HAP-1 (cell line): Measurements from ENCODE around the gene FER1L5.

Experiments
- DNase-seq, 2 experiments: peaks; one replicate each; pipeline ENCODE4 v3.0.0-alpha.2; 2016 to 2020; ENCODE audit warnings: low spot score in 2 of 2
- H3K27me3 ChIP-seq: fragments of 250-450 bp; sonication (Bioruptor Pico); 2 replicates; pipeline ENCODE4 v1.5.1; 2020; ENCODE audit warnings: low read depth, mild to moderate bottlenecking, moderate library complexity
- H3K36me3 ChIP-seq: fragments of 250-450 bp; sonication (Bioruptor Pico); replicated peaks from 2 replicates; pipeline ENCODE4 v1.5.1; 2020; ENCODE audit warnings: mild to moderate bottlenecking
- H3K4me1 ChIP-seq: fragments of 250-450 bp; sonication (Bioruptor Pico); 2 replicates; pipeline ENCODE4 v1.5.1; 2020; ENCODE audit warnings: mild to moderate bottlenecking
- H3K4me3 ChIP-seq: fragments of 250-450 bp; sonication (Bioruptor Pico); 2 replicates; pipeline ENCODE4 v1.5.1; 2020; ENCODE audit warnings: mild to moderate bottlenecking, moderate library complexity
- H3K9me3 ChIP-seq: fragments of 250-450 bp; sonication (Bioruptor Pico); 2 replicates; pipeline ENCODE4 v1.5.1; 2020; ENCODE audit warnings: mild to moderate bottlenecking, moderate library complexity
- in situ Hi-C: fragments of 300-500 bp; cut with MboI; formaldehyde crosslinking; loops from 3 replicates; pipeline ENCODE4 v1.14.3; 2020; ENCODE audit warnings: low sequenced_read_pairs, inconsistent platforms, mixed read lengths

The FER1L5 gene

DNA sequence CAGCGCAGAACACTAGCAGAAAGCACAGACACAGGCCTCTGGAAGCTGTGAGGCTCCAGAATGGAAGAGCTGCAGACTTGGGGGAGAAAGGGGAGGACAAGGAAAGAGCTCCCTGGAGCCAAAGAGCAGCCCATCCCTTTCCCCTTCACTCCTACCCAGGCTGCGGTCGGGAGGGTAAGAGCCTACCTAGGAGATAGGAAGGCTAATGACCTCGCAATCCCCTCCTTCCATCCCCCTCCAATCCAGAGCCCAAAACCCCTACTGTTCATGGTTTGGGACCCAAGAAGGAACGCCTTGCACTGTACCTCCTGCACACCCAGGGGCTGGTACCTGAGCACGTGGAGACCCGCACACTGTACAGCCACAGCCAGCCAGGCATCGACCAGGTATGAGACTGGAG lies 57.5 kb downstream of the FER1L5 start:
- no peaks in the 10 kb centered on the region for H3K4me1 ChIP-seq
- DNase-seq: no peak
- H3K36me3 ChIP-seq: peaks cover 4% of the 10 kb centered on the region
- H3K27me3 ChIP-seq: no peaks in the 10 kb centered on the region
- no peaks in the 10 kb centered on the region for H3K9me3 ChIP-seq
- no peak overlapping the region for H3K4me3 ChIP-seq
- in situ Hi-C loops: no loop called here

DNA sequence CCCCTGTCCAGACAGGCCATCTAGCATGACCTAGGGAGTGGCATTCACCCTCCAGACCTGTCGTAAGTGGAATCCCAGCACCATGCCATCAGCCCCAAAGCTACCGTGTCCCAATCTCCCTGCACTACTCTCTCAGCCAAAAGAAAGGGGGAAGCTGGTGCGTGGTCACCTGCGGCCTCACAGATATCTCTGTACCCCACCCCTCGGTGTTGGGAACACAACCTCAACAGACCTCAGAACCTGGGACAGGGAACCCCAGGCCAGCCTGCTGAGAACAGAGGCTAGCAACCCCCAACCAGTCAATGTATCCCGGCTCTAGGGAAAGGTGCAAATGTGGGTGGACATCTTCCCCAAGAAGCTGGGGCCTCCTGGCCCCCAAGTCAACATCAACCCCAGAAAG lies 59.1 kb downstream of the FER1L5 start:
- Histone ChIP-seq H3K9me3 (no peaks in the 10 kb centered on the region), H3K4me1 (no peaks in the 10 kb centered on the region), H3K27me3 (no peaks in the 10 kb centered on the region), H3K4me3 (no peak overlapping the region), H3K36me3 (peaks cover 15% of the 10 kb centered on the region)
- no peak for DNase-seq
- in situ Hi-C loops: no loop called here

DNA sequence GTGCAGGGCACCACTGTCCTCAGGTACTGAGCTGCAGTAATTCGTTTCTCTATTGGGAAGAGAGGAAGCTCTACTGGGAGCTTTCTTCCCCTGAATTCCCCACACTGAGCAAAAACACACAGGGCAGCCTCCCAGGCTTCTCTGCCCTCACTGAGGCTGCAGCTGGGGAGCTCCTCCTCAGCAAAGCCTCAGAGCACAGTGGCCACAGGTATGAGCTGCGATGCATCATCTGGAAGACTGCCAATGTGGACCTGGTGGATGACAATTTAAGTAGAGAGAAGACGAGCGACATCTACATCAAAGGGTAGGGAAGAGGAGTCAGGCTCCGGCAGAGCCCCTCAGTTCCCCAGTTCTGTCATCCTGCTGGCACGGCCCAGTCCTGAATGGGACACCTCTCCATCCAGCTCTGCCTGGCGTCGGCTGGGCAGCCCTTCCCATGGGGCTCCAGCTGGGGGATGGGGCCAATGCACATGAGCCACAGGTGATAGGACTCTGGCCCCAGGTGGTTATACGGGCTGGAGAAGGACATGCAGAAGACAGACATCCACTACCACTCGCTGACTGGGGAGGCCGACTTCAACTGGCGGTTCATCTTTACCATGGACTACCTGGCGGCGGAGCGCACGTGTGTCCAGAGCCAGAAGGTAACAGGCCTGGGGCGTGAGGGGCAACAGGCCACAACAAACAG lies 59.7 kb downstream of the FER1L5 start:
- no peak overlapping the region for H3K4me3 ChIP-seq
- in situ Hi-C loops: no loop called here
- H3K36me3 ChIP-seq: peaks cover 21% of the 10 kb centered on the region
- no peaks in the 10 kb centered on the region for H3K27me3 ChIP-seq
- no peaks in the 10 kb centered on the region for H3K4me1 ChIP-seq
- no peak for DNase-seq
- no peaks in the 10 kb centered on the region for H3K9me3 ChIP-seq

DNA sequence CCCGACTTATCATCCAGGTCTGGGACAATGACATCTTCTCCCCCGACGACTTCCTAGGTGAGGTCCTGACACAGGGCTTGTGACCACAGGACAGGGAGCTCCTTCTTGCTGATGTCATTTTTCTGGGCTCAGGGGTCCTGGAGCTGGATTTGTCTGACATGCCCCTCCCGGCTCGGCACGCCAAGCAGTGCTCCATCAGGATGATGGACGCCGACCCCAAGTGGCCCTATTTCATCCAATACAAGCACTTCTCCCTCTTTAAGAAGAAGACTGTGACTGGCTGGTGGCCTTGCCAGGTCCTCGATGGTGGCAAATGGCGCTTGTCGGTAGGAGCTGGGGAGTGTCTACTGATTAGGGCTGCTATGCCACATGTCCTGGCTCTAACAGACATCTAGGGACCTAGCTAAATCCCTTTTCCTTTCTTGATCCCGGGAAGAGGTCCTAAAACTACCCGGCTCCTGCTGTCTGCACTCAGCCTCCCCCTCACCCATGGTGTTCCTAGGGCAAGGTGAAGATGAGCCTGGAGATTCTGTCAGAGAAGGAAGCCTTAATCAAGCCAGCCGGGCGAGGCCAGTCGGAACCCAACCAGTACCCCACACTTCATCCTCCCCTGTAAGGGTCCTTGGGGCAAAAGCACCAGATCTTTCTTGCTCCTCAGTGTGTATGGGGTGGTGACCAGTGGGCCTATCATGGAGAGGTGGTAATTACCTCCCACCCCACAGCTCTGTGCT lies 60.6 kb downstream of the FER1L5 start:
- Histone ChIP-seq H3K4me1 (no peaks in the 10 kb centered on the region), H3K9me3 (no peaks in the 10 kb centered on the region), H3K27me3 (no peaks in the 10 kb centered on the region), H3K36me3 (peaks cover 27% of the 10 kb centered on the region), H3K4me3 (no peak overlapping the region)
- DNase-seq: no peak
- in situ Hi-C loops: no loop called here

DNA sequence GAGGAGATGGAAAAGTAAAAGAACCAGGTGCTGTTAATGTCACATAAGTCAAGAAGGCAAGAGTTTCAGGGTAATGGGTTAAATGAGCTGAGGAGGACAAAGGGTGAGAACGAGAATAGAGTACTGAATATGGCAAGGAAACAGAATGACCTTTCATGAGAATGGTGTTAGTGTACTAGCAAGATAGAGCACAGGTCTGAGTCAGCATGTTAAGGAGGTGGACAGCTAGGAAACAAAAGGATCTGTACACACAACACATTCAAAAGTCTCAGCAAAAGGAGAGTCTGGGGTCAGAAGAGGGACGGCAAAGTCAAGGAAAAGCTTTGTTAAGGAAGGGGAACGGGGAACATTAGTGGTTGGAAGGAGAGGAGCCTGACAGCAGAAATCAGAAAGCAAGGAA lies 68.4 kb downstream of the FER1L5 start:
- Histone ChIP-seq H3K4me1 (peaks cover 8% of the 10 kb centered on the region), H3K4me3 (no peak overlapping the region), H3K27me3 (no peaks in the 10 kb centered on the region), H3K36me3 (peaks cover 54% of the 10 kb centered on the region), H3K9me3 (no peaks in the 10 kb centered on the region)
- in situ Hi-C loops: no loop called here
- DNase-seq: no peak

DNA sequence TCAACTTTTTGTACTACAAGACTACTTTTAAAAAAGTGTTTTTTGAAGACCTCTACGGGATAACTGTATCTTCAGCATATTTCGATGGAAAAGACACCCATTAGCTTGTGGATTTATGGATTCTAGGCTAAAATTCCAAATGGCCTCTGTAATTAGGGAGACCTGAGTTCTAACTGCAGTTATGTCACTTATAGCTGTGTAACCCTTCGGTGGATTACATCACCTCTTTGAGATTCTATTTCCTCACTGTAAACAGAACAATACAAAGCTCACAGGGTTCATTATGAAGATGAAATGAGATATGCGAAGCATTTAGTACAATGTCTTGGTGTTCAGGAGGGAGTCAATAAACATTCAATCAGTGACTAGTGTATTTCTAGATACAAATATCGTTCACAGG lies 73.1 kb downstream of the FER1L5 start:
- Histone ChIP-seq H3K9me3 (no peaks in the 10 kb centered on the region), H3K27me3 (no peaks in the 10 kb centered on the region), H3K36me3 (peaks cover 29% of the 10 kb centered on the region), H3K4me1 (peaks cover 19% of the 10 kb centered on the region), H3K4me3 (no peak overlapping the region)
- peak in 1 of 2 experiments; percentile 36 for DNase-seq
- in situ Hi-C loops: no loop called here

DNA sequence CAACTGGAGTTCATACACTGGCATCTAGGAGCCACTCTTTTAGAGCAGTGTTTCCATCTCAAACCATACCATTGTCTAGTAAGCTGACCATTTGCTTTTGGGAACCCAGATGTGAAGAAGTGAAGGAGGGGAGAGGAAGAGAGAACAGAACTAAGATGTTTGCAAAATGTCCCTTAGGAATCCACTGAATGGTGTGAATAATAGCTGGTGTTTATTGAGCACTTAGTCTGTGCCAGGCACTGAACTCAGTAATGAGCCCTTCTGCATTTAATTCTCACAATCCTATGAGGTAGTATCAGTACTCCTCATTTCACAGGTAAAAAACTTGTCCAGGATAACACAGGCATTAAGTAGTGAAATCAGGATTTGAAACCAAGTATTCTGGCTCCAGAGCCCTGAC lies 73.8 kb downstream of the FER1L5 start:
- Histone ChIP-seq H3K4me3 (no peak overlapping the region), H3K27me3 (no peaks in the 10 kb centered on the region), H3K4me1 (peaks cover 19% of the 10 kb centered on the region), H3K36me3 (peaks cover 22% of the 10 kb centered on the region), H3K9me3 (no peaks in the 10 kb centered on the region)
- DNase-seq: no peak
- in situ Hi-C loops: no loop called here

DNA sequence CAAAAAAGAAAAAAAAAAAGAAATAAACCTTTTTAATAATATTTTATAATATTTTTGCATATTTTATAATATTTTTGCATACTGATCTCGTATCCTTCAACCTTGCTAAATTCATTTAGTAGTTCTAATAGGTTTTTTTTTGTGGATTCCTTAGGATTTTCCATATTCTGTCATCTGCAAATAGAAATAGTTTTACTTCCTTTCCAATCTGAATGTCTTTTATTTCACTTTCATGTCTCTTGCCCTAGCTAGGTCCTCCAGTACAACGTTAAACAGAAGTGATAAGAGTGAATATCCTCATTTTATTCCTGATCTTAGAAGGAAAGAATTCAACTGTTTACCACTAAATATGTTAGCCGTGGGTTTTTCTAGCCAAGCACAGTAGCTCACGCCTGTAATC lies 83.6 kb downstream of the FER1L5 start:
- in situ Hi-C loops: no loop called here
- no peaks in the 10 kb centered on the region for H3K9me3 ChIP-seq
- no peak for DNase-seq
- no peak overlapping the region for H3K4me3 ChIP-seq
- peaks cover 49% of the 10 kb centered on the region for H3K36me3 ChIP-seq
- H3K27me3 ChIP-seq: no peaks in the 10 kb centered on the region
- H3K4me1 ChIP-seq: no peaks in the 10 kb centered on the region

DNA sequence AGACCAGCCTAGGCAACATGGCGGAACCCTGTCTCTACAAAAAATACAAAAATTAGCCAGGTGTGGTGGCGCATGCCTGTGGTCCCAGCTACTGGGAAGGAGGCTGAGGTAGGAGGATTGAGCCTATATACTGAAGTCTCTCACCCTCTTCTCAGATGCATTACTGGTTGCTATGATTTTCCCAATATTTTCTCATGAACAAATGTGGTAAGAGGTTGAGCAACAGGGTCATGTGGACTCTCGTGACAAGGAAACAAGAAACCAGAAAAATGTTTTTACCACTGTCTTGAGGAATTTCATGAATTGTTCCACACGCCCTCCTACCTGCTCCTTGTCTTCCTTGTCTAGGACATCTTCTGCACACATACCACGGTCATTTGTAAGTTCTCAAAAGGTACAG lies 84.9 kb downstream of the FER1L5 start:
- no peaks in the 10 kb centered on the region for H3K27me3 ChIP-seq
- H3K4me3 ChIP-seq: no peak overlapping the region
- H3K9me3 ChIP-seq: no peaks in the 10 kb centered on the region
- in situ Hi-C loops: no loop called here
- DNase-seq: no peak
- peaks cover 59% of the 10 kb centered on the region for H3K36me3 ChIP-seq
- H3K4me1 ChIP-seq: no peaks in the 10 kb centered on the region

DNA sequence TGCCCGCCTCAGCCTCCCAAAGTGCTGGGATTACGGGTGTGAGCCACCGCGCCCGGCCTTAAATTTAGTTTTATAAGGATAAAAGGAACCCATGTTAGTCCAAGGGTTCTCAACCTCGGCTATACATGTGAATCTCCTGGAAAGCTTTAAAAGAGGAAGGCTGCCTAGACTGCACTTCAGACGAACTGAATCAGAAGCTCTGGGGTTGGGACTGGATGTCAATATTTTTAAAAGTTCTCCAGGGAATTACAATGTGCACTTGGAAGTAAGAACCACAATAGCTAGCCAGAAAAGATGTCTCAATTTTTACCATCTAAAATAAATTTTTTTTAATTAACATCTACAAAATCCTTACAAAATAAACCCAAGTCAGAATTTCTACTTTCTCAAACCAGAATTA lies 87.2 kb downstream of the FER1L5 start:
- Histone ChIP-seq H3K9me3 (no peaks in the 10 kb centered on the region), H3K36me3 (peaks cover 75% of the 10 kb centered on the region), H3K4me3 (no peak overlapping the region), H3K27me3 (no peaks in the 10 kb centered on the region), H3K4me1 (peaks cover under 1% of the 10 kb centered on the region; the same call in 1 of the 2 replicates)
- in situ Hi-C loops: no loop called here
- no peak for DNase-seq

DNA sequence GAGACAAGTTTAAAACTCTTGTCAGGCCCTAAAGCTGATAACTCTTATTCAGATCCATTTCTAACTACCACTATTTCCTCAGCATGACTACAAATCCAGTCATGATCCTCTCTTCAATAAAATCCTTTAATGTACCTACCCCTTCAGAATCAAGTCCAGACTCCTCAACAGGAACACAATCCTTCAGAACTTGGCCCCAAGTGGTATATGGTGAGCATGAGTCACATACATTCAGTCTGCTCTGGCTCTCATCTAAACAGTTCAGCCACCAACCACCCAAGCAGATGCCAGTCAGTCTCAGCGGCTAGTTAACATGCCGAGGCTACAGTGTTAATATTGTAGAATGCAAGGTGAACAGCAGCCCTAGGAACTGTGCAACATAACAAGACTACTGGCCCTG lies 87.6 kb downstream of the FER1L5 start:
- in situ Hi-C loops: no loop called here
- Histone ChIP-seq H3K36me3 (peaks cover 78% of the 10 kb centered on the region), H3K4me1 (peaks cover 5% of the 10 kb centered on the region), H3K4me3 (no peak overlapping the region), H3K9me3 (no peaks in the 10 kb centered on the region), H3K27me3 (no peaks in the 10 kb centered on the region)
- no peak for DNase-seq

DNA sequence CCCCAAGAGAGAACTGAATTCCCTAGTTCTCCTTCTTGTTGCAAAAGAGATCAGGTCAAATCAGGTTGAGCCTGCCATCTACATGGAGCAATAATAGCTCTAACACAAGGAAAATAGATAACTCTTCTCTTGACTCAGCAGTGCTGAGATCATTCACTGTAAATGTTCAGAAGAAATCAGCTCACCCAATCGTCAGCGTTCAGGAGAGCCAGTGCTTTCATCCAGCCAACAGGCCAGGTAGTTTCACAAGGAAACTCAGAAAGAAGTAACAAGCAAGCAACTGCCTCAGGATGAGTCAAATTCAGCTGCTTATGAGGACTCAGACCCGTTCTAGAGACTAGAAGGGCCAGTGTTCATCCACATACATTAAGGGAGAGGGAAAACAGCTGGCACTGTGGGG lies 91.4 kb downstream of the FER1L5 start:
- Histone ChIP-seq H3K36me3 (peaks cover 80% of the 10 kb centered on the region), H3K9me3 (no peaks in the 10 kb centered on the region), H3K4me3 (no peak overlapping the region), H3K4me1 (peaks cover 8% of the 10 kb centered on the region), H3K27me3 (no peaks in the 10 kb centered on the region)
- in situ Hi-C loops: no loop called here
- DNase-seq: no peak

DNA sequence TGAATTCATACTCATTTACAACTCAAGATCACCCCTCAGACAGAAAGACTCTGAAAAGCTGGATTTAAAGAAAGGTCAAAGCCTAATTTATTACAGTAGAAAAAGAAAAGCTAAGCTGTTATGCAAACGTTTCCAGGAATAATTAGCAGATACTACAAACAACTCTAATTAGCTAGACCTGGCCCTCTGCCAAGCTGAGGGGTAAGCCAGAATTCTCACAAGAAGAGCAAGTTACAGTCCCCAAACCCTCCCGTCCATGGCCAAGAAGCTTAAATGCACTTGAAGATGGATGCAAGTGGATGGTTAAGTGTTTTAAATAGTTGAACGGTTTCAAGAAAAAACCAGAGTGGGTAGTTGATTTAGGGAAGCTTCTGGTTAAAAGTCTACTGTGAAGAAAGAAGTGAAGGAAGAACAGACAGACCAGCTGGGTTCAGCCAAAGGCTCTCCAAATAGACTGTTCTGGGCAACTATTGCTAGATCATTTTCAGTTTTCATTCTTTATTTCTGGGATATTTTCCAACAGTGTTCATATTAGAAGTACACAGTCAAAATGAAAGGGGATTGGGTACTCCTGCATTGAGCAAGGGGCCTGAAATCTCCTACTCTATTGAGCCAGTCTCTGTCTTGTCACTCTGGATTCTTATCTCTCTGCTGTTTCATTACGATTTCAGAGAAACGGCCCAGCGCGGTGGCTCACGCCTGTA lies 92.5 kb downstream of the FER1L5 start:
- in situ Hi-C loops: no loop called here
- Histone ChIP-seq H3K4me3 (no peak overlapping the region), H3K4me1 (peaks cover 11% of the 10 kb centered on the region), H3K9me3 (no peaks in the 10 kb centered on the region), H3K36me3 (peaks cover 70% of the 10 kb centered on the region), H3K27me3 (no peaks in the 10 kb centered on the region)
- DNase-seq: peak in 1 of 2 experiments; percentile 44

DNA sequence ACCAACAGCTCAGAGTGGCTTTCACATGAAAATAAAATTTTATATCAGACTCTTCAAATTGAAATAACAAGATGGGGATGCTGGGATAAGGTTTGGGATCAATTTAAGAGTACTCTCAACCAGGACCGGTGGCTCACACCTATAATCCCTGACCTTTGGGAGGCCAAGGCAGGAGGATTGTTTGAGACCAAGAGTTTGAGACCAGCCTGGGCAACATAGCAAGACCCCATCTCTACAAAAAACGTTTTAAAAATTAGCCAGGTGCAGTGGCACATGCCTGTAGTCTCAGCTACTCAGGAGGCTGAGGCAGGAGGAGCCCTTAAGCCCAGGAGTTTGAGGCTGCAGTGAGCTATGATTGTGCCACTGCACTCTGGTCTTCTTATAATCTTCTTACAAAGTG lies 94.7 kb downstream of the FER1L5 start:
- DNase-seq: no peak
- Histone ChIP-seq H3K9me3 (no peaks in the 10 kb centered on the region), H3K36me3 (peaks cover 50% of the 10 kb centered on the region), H3K27me3 (no peaks in the 10 kb centered on the region), H3K4me3 (no peak overlapping the region), H3K4me1 (peaks cover 11% of the 10 kb centered on the region)
- in situ Hi-C loops: no loop called here
